ENCODE results near the gene PCDHGB3.
A peak's percentile ranks its signal among the peaks of the same experiment; 100 is the strongest.

The PCDHGB3 gene

GRCh38 chr5:141349917-141350619 lies 20.0 kb upstream of the PCDHGB3 start, which contains the start of gene PCDHGB1:
Gene PCDHGB1, plus strand, starts transcription at chr5:141350099. Its CDS starts 162 bp downstream, at chr5:141350261.
- in situ Hi-C loops (cut with HindIII; ENCODE audit: low sequenced_read_pairs): no loop called here
- TF ChIP-seq CTCF (IDR thresholded peaks at IDR 0.05; ENCODE audit: low read depth, low read length, missing control alignments): peak; percentile 43
- H3K4me3 ChIP-seq (ENCODE audit: low read depth, low read length): peak within 1 kb of the TSS; percentile 32
- no peak for DNase-seq (ENCODE audit: low read depth)

- H3K4me3 ChIP-seq (ENCODE audit: low read depth, low read length): no peak overlapping the region
- no peak for DNase-seq (ENCODE audit: low read depth)
- TF ChIP-seq CTCF (IDR thresholded peaks at IDR 0.05; ENCODE audit: low read depth, low read length, missing control alignments): no peak
- in situ Hi-C loops (cut with HindIII; ENCODE audit: low sequenced_read_pairs): no loop called here
These were observed 18.5 kb upstream of the PCDHGB3 start for GRCh38 chr5:141351591-141351990.

GRCh38 chr5:141354900-141355469 lies 15.1 kb upstream of the PCDHGB3 start, which contains the start of gene PCDHGA4:
Gene PCDHGA4, plus strand, starts transcription at chr5:141355021. Its CDS starts 87 bp downstream, at chr5:141355108.
- no peak for DNase-seq (ENCODE audit: low read depth)
- TF ChIP-seq CTCF (IDR thresholded peaks at IDR 0.05; ENCODE audit: low read depth, low read length, missing control alignments): peak; percentile 31
- H3K4me3 ChIP-seq (ENCODE audit: low read depth, low read length): peak within 1 kb of the TSS; percentile 21
- in situ Hi-C loops (cut with HindIII; ENCODE audit: low sequenced_read_pairs): no loop called here

GRCh38 chr5:141355641-141356040 lies 14.4 kb upstream of the PCDHGB3 start:
- DNase-seq (ENCODE audit: low read depth): no peak
- no peak for TF ChIP-seq CTCF (IDR thresholded peaks at IDR 0.05; ENCODE audit: low read depth, low read length, missing control alignments)
- H3K4me3 ChIP-seq (ENCODE audit: low read depth, low read length): no peak overlapping the region
- in situ Hi-C loops (cut with HindIII; ENCODE audit: low sequenced_read_pairs): no loop called here

GRCh38 chr5:141356133-141356532 lies 13.9 kb upstream of the PCDHGB3 start:
- in situ Hi-C loops (cut with HindIII; ENCODE audit: low sequenced_read_pairs): no loop called here
- H3K4me3 ChIP-seq (ENCODE audit: low read depth, low read length): no peak overlapping the region
- no peak for DNase-seq (ENCODE audit: low read depth)
- TF ChIP-seq CTCF (IDR thresholded peaks at IDR 0.05; ENCODE audit: low read depth, low read length, missing control alignments): no peak

GRCh38 chr5:141356950-141357349 lies 13.1 kb upstream of the PCDHGB3 start:
- in situ Hi-C loops (cut with HindIII; ENCODE audit: low sequenced_read_pairs): no loop called here
- no peak for DNase-seq (ENCODE audit: low read depth)
- no peak for TF ChIP-seq CTCF (IDR thresholded peaks at IDR 0.05; ENCODE audit: low read depth, low read length, missing control alignments)

More at GRCh38 chr5:141356950-141357349, 13.1 kb upstream of the PCDHGB3 start:
- H3K4me3 ChIP-seq (ENCODE audit: low read depth, low read length): no peak overlapping the region
